ENCODE results near the gene PTPRT. TPM values are rescaled to one million over a fixed set of nuclear protein-coding genes. Genes with fewer than 3 reads are reported as not detected.

PTPRT gene
- total and polyA plus RNA-seq, 2 donors (not counting 1 experiment from before 2014, with no cell fraction given) = not detected

- no peak for DNase-seq (ENCODE audit: low read depth in 2 of 2)
- TF ChIP-seq EZH2 (IDR thresholded peaks at IDR 0.05; ENCODE audit: low read length, missing control alignments) = no peak
- TF ChIP-seq, protein P1, sequence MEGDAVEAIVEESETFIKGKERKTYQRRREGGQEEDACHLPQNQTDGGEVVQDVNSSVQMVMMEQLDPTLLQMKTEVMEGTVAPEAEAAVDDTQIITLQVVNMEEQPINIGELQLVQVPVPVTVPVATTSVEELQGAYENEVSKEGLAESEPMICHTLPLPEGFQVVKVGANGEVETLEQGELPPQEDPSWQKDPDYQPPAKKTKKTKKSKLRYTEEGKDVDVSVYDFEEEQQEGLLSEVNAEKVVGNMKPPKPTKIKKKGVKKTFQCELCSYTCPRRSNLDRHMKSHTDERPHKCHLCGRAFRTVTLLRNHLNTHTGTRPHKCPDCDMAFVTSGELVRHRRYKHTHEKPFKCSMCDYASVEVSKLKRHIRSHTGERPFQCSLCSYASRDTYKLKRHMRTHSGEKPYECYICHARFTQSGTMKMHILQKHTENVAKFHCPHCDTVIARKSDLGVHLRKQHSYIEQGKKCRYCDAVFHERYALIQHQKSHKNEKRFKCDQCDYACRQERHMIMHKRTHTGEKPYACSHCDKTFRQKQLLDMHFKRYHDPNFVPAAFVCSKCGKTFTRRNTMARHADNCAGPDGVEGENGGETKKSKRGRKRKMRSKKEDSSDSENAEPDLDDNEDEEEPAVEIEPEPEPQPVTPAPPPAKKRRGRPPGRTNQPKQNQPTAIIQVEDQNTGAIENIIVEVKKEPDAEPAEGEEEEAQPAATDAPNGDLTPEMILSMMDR (conservative IDR thresholded peaks at IDR 0.05 in 1 of 2, IDR thresholded peaks at IDR 0.05 in 1 of 2; ENCODE audit: low read depth in 1 of 2, low read length in 2 of 2) = no peak
- no peaks in the 10 kb centered on the region for H3K79me2 ChIP-seq (ENCODE audit: control insufficient read depth, insufficient read depth, low read length)
- H2AFZ ChIP-seq (ENCODE audit: low read length) = no peak overlapping the region
- H3K9ac ChIP-seq (ENCODE audit: insufficient read depth, low read length) = no peak overlapping the region
- H3K9me3 ChIP-seq (ENCODE audit: control insufficient read depth, insufficient read depth, low read depth, low read length) = no peaks in the 10 kb centered on the region
- no peaks in the 10 kb centered on the region for H3K27me3 ChIP-seq (ENCODE audit: control insufficient read depth, insufficient read depth, low read length)
- no peak overlapping the region for H3K4me3 ChIP-seq (replicated peaks in 1 of 4; ENCODE audit: control extremely low read depth in 1 of 4, insufficient read depth in 1 of 4, low read depth in 3 of 4, low read length in 4 of 4)
- H4K20me1 ChIP-seq (ENCODE audit: control insufficient read depth, extremely low read depth, insufficient read depth, low read length) = no peaks in the 10 kb centered on the region
- H3K36me3 ChIP-seq (ENCODE audit: control insufficient read depth, insufficient read depth, low read length) = no peaks in the 10 kb centered on the region
- H3K4me1 ChIP-seq (ENCODE audit: control insufficient read depth, extremely low read depth, insufficient read depth, low read length) = no peaks in the 10 kb centered on the region
- H3K4me2 ChIP-seq (ENCODE audit: extremely low read depth, insufficient read depth, low read length) = no peak overlapping the region
- H3K27ac ChIP-seq (ENCODE audit: insufficient read depth, low read length) = no peak overlapping the region
Measured at GRCh38 chr20:42270539-42270938, 919.2 kb downstream of the PTPRT start.

DNA sequence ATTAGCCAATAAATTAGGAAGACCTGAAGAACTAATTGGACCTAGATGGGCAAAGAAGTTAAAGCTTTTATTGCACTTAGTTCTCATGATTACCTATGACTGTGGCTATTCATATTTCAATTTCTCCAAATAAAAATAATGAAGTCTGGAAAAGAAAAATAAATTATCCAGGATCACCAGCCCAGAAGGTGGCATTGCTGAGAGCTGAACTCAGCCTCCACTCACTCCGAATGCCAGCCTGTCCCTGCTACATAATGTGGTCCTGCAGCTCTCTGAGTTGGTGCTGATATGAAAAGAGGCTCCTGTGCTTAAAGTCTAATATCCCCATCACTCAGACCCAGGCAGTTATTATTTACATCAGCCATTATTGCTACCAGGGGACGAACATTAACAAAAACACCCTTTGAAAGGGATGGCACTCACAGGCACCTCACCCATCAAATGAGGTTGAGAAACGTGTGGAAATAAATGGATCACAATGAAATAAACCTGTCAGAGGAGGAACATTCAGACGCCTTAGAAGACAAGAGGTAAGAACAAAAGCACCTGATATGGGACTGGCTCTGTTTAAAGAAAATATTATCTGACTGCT lies 921.8 kb downstream of the PTPRT start:
- no peak overlapping the region for H3K27ac ChIP-seq (ENCODE audit: insufficient read depth, low read length)

GRCh38 chr20:42261766-42262270 lies 927.9 kb downstream of the PTPRT start:
- no peaks in the 10 kb centered on the region for H3K9me3 ChIP-seq (ENCODE audit: control insufficient read depth, insufficient read depth, low read depth, low read length)
- H3K4me1 ChIP-seq (ENCODE audit: control insufficient read depth, extremely low read depth, insufficient read depth, low read length) = no peaks in the 10 kb centered on the region
- H3K4me2 ChIP-seq (ENCODE audit: extremely low read depth, insufficient read depth, low read length) = no peak overlapping the region
- H3K27me3 ChIP-seq (ENCODE audit: control insufficient read depth, insufficient read depth, low read length) = no peaks in the 10 kb centered on the region
- no peak for DNase-seq (ENCODE audit: low read depth in 2 of 2)
- H3K27ac ChIP-seq (ENCODE audit: insufficient read depth, low read length) = no peak overlapping the region
- no peak overlapping the region for H3K9ac ChIP-seq (ENCODE audit: insufficient read depth, low read length)
- no peaks in the 10 kb centered on the region for H3K36me3 ChIP-seq (ENCODE audit: control insufficient read depth, insufficient read depth, low read length)
- no peak overlapping the region for H2AFZ ChIP-seq (ENCODE audit: low read length)
- H3K79me2 ChIP-seq (ENCODE audit: control insufficient read depth, insufficient read depth, low read length) = no peaks in the 10 kb centered on the region
- no peak for TF ChIP-seq EZH2 (IDR thresholded peaks at IDR 0.05; ENCODE audit: low read length, missing control alignments)
- TF ChIP-seq, protein P1 (conservative IDR thresholded peaks at IDR 0.05 in 1 of 2, IDR thresholded peaks at IDR 0.05 in 1 of 2; ENCODE audit: low read depth in 1 of 2, low read length in 2 of 2) = no peak
- H3K4me3 ChIP-seq (replicated peaks in 1 of 4; ENCODE audit: control extremely low read depth in 1 of 4, insufficient read depth in 1 of 4, low read depth in 3 of 4, low read length in 4 of 4) = no peak overlapping the region
- H4K20me1 ChIP-seq (ENCODE audit: control insufficient read depth, extremely low read depth, insufficient read depth, low read length) = no peaks in the 10 kb centered on the region

More for the DNA sequence above, 921.8 kb downstream of the PTPRT start:
- H2AFZ ChIP-seq (ENCODE audit: low read length) = no peak overlapping the region
- no peak overlapping the region for H3K9ac ChIP-seq (ENCODE audit: insufficient read depth, low read length)
- no peaks in the 10 kb centered on the region for H4K20me1 ChIP-seq (ENCODE audit: control insufficient read depth, extremely low read depth, insufficient read depth, low read length)
- H3K4me3 ChIP-seq (replicated peaks in 1 of 4; ENCODE audit: control extremely low read depth in 1 of 4, insufficient read depth in 1 of 4, low read depth in 3 of 4, low read length in 4 of 4) = no peak overlapping the region
- no peaks in the 10 kb centered on the region for H3K4me1 ChIP-seq (ENCODE audit: control insufficient read depth, extremely low read depth, insufficient read depth, low read length)
- H3K4me2 ChIP-seq (ENCODE audit: extremely low read depth, insufficient read depth, low read length) = no peak overlapping the region
- no peaks in the 10 kb centered on the region for H3K36me3 ChIP-seq (ENCODE audit: control insufficient read depth, insufficient read depth, low read length)
- no peaks in the 10 kb centered on the region for H3K79me2 ChIP-seq (ENCODE audit: control insufficient read depth, insufficient read depth, low read length)
- no peak for TF ChIP-seq EZH2 (IDR thresholded peaks at IDR 0.05; ENCODE audit: low read length, missing control alignments)
- TF ChIP-seq, protein P1 (conservative IDR thresholded peaks at IDR 0.05 in 1 of 2, IDR thresholded peaks at IDR 0.05 in 1 of 2; ENCODE audit: low read depth in 1 of 2, low read length in 2 of 2) = no peak
- no peaks in the 10 kb centered on the region for H3K9me3 ChIP-seq (ENCODE audit: control insufficient read depth, insufficient read depth, low read depth, low read length)
- H3K27me3 ChIP-seq (ENCODE audit: control insufficient read depth, insufficient read depth, low read length) = no peaks in the 10 kb centered on the region
- no peak for DNase-seq (ENCODE audit: low read depth in 2 of 2)
